ENCODE results near the gene TRIM7.
"Not testable (repeated sequence)": the region's sequence is repeated elsewhere in the genome, so short reads cannot be mapped to it uniquely, and the experiment has no call there.

TRIM7 gene

DNA sequence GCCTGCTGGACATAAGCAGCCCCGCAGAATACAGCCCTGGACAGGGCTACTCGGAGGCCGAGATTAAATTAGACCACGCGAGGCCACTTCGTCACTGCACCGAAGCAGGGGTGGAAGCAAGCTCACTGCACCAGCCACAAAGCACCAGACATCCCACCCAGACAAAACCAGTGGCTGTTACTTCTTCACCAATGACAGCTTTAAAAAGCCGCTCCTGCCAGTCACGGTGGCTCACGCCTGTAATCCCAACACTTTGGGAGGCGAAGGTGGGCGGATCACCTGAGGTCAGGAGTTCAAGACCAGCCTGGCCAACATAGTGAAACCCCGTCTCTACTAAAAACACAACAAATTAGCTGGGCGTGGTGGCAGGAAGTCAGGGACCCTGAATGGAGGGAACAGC is 27.4 kb downstream of the TRIM7 start:
- H3K9me3 ChIP-seq (ENCODE audit: control insufficient read depth, insufficient read depth, low read depth, low read length); H3K27ac ChIP-seq (ENCODE audit: low read depth, low read length); H3K9ac ChIP-seq (ENCODE audit: low read length); H3K4me1 ChIP-seq (ENCODE audit: control insufficient read depth, insufficient read depth, low read length); H3K36me3 ChIP-seq (ENCODE audit: control insufficient read depth, insufficient read depth, low read length); H3K4me3 ChIP-seq (ENCODE audit: low read depth, low read length): not testable (repeated sequence)
- H3K27me3 ChIP-seq (ENCODE audit: control insufficient read depth, insufficient read depth, low read length): peaks cover 11% of the 10 kb centered on the region

DNA sequence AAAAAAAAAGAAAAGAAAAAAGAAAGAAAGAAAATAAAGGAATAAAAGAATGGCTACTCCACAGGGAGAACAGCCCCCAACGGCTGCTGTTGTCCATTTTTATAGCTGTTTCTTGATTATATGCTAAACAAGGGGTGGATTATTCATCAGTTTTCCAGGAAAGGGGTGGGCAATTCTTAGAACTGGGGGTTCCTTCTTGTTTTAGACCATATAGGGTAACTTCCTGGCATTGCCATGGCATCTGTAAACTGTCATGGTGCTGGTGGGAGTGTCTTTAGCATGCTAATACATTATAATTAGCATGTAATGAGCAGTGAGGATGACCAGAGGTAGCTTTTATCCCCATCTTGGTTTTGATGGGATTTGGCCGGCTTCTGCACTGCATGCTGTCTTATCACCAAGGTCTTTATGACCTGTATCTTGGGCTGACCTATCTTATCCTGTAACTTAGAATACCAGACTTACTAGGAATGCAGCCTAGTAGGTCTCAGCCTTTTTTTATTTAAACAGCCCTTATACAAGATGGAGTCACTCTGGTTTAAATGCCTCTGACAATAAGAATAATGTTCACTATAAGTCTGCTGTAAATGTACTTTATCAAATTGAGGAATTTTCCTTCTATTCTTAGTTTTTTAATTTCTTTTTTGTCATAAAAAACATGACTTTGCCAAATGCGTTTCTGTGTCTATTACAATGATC is 28.6 kb downstream of the TRIM7 start:
- Histone ChIP-seq H3K9me3 (ENCODE audit: control insufficient read depth, insufficient read depth, low read depth, low read length) (no peaks in the 10 kb centered on the region), H3K27ac (ENCODE audit: low read depth, low read length) (no peak overlapping the region), H3K9ac (ENCODE audit: low read length) (no peak overlapping the region), H3K4me3 (ENCODE audit: low read depth, low read length) (no peak overlapping the region), H3K36me3 (ENCODE audit: control insufficient read depth, insufficient read depth, low read length) (no peaks in the 10 kb centered on the region), H3K4me1 (ENCODE audit: control insufficient read depth, insufficient read depth, low read length) (no peaks in the 10 kb centered on the region), H3K27me3 (ENCODE audit: control insufficient read depth, insufficient read depth, low read length) (peaks cover 22% of the 10 kb centered on the region)

DNA sequence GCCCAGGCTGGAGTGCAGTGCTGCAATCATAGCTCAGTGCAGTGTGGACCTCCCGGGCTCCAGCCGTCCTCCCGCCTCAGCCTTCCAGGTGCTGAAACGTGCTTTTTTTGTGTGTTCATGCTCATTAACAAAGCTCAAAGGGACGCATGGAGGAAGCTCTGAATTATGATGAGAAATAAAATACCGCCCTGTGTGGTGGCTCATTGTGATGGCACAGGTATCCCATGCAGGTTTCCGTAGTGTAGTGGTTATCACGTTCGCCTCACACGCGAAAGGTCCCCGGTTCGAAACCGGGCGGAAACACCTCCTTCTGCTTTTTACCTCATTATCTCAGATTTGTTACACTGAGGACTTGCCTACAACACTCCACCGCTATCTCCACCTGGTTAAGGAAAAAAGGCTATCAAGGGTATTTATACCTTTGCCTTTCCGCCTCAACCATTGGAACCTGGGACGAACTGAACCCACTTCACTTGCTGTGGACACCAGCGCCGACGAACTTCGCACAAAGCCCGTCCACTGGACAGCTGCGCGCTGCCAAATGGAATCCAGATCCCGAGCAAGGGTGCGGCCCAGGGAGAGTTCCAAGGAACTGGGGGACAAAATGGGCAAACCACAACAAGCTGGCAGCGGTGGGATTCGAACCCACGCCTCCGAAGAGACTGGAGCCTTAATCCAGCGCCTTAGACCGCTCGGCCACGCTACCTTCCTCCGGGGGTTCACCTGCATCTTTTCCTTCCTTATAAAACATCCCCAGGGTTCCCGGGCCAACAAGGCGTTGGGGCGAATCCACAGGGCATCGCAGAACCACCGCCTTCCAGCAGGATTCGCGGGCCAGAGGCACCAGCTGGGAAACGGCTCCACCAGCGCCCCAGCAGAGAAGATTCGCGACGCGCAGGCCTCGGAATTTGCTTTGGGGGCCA is 31.3 kb downstream of the TRIM7 start:
- Histone ChIP-seq H3K9me3 (ENCODE audit: control insufficient read depth, insufficient read depth, low read depth, low read length) (no peaks in the 10 kb centered on the region), H3K4me1 (ENCODE audit: control insufficient read depth, insufficient read depth, low read length) (no peaks in the 10 kb centered on the region), H3K36me3 (ENCODE audit: control insufficient read depth, insufficient read depth, low read length) (no peaks in the 10 kb centered on the region), H3K4me3 (ENCODE audit: low read depth, low read length) (peak overlapping the region; percentile 64), H3K9ac (ENCODE audit: low read length) (peak overlapping the region; percentile 45), H3K27ac (ENCODE audit: low read depth, low read length) (no peak overlapping the region), H3K27me3 (ENCODE audit: control insufficient read depth, insufficient read depth, low read length) (peaks cover 37% of the 10 kb centered on the region)

DNA sequence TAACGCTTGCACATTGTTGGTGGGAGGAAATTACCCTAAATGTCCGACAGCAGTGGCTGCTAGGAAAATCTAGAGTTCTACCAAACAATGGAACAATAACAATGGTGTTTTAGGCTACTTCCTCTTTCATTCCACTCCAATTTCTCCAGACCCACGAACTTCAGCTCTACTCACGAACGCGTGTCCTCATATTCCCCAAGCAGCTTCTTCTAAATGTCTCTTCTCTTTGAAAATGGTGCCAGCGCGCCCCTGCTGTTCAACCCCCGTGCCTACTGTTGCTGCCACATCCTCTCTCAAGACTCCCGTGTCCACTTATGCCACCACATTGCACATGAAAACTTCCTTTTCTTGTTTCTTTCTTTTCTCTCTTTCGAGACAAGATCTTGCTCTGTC is 32.0 kb downstream of the TRIM7 start:
- peak overlapping the region; percentile 12 for H3K9ac ChIP-seq (ENCODE audit: low read length)
- H3K27me3 ChIP-seq (ENCODE audit: control insufficient read depth, insufficient read depth, low read length): peaks cover 42% of the 10 kb centered on the region
- H3K27ac ChIP-seq (ENCODE audit: low read depth, low read length): no peak overlapping the region
- peaks cover 5% of the 10 kb centered on the region; the same call in 1 of the 2 replicates for H3K4me1 ChIP-seq (ENCODE audit: control insufficient read depth, insufficient read depth, low read length)
- no peaks in the 10 kb centered on the region for H3K9me3 ChIP-seq (ENCODE audit: control insufficient read depth, insufficient read depth, low read depth, low read length)
- H3K4me3 ChIP-seq (ENCODE audit: low read depth, low read length): peak overlapping the region; percentile 64
- H3K36me3 ChIP-seq (ENCODE audit: control insufficient read depth, insufficient read depth, low read length): no peaks in the 10 kb centered on the region

DNA sequence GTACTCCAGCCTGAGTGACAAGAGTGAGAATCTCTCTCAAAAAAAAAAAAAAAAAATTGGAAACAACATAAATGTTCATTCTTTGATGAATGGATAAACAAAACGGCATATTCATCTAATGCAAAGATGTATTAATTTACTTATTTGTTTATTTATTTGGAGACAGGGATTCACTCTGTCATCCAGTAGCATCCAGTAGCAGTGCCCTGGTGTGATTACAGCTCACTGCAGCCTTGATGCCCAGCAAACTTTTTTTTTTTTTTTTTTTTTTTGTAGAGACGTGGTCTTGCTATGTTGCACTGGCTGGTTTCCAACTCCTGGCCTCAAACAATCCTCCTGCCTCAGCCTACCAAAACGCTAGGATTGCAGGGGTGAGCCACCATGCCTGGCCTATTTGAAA is 33.2 kb downstream of the TRIM7 start:
- Histone ChIP-seq H3K9me3 (ENCODE audit: control insufficient read depth, insufficient read depth, low read depth, low read length) (no peaks in the 10 kb centered on the region), H3K27me3 (ENCODE audit: control insufficient read depth, insufficient read depth, low read length) (peaks cover 42% of the 10 kb centered on the region), H3K9ac (ENCODE audit: low read length) (no peak overlapping the region), H3K36me3 (ENCODE audit: control insufficient read depth, insufficient read depth, low read length) (no peaks in the 10 kb centered on the region), H3K27ac (ENCODE audit: low read depth, low read length) (no peak overlapping the region), H3K4me3 (ENCODE audit: low read depth, low read length) (no peak overlapping the region), H3K4me1 (ENCODE audit: control insufficient read depth, insufficient read depth, low read length) (peaks cover 6% of the 10 kb centered on the region; the same call in 1 of the 2 replicates)

DNA sequence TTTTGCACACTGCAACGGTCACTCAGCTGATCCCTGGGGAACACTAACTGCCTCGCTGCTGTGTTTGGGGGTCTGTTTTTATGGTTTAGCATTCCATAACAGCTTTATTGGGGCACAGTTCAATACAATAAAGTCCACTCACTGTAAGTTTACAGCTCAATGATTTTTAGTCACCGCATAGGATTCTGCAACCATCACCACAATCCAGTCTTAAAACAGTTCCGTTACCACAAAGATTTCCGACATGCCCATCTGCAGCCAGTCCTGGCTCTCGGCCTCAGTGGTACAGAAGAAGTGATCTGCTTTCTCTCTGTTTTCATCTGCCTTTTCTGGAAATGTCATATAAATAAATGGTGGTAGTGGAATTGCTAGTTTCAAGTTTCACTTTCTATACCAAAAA is 34.0 kb downstream of the TRIM7 start:
- peaks cover 42% of the 10 kb centered on the region for H3K27me3 ChIP-seq (ENCODE audit: control insufficient read depth, insufficient read depth, low read length)
- H3K36me3 ChIP-seq (ENCODE audit: control insufficient read depth, insufficient read depth, low read length): no peaks in the 10 kb centered on the region
- H3K9me3 ChIP-seq (ENCODE audit: control insufficient read depth, insufficient read depth, low read depth, low read length): no peaks in the 10 kb centered on the region
- peak overlapping the region; percentile 67 for H3K4me3 ChIP-seq (ENCODE audit: low read depth, low read length)
- H3K27ac ChIP-seq (ENCODE audit: low read depth, low read length): no peak overlapping the region
- no peak overlapping the region for H3K9ac ChIP-seq (ENCODE audit: low read length)
- peaks cover 6% of the 10 kb centered on the region; the same call in 1 of the 2 replicates for H3K4me1 ChIP-seq (ENCODE audit: control insufficient read depth, insufficient read depth, low read length)

DNA sequence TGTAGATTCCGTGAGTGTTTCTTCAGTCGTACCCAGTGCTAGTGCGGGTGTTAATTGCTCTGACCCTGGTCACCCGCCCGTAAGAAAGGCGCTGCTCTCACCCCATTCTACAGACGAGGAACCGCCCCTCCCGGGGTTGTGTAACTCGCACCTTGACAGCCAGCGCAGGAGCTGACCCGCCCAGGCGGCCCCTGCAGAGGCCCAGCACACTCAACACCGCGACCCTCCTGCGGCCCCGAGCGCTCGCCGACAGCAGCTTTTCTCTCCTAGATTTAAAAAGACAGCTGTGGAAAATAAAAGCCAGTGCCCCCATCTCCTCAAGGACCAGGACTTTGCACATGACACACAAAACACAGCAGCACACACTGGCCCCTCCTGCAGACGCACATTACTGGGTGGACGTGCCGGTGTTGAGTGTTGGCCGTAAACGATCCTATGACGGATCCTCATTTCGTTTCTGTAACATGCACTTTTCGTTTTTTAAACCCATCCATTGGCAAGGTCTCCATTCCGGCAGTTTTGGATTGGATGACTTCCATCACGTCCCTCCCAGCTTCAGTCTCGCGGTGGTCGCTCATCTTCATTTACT is 34.7 kb downstream of the TRIM7 start:
- Histone ChIP-seq H3K27ac (ENCODE audit: low read depth, low read length) (no peak overlapping the region), H3K9me3 (ENCODE audit: control insufficient read depth, insufficient read depth, low read depth, low read length) (no peaks in the 10 kb centered on the region), H3K27me3 (ENCODE audit: control insufficient read depth, insufficient read depth, low read length) (peaks cover 42% of the 10 kb centered on the region), H3K4me1 (ENCODE audit: control insufficient read depth, insufficient read depth, low read length) (peaks cover 6% of the 10 kb centered on the region; the same call in 1 of the 2 replicates), H3K9ac (ENCODE audit: low read length) (peak overlapping the region; percentile 20), H3K36me3 (ENCODE audit: control insufficient read depth, insufficient read depth, low read length) (no peaks in the 10 kb centered on the region), H3K4me3 (ENCODE audit: low read depth, low read length) (peak overlapping the region; percentile 67)

DNA sequence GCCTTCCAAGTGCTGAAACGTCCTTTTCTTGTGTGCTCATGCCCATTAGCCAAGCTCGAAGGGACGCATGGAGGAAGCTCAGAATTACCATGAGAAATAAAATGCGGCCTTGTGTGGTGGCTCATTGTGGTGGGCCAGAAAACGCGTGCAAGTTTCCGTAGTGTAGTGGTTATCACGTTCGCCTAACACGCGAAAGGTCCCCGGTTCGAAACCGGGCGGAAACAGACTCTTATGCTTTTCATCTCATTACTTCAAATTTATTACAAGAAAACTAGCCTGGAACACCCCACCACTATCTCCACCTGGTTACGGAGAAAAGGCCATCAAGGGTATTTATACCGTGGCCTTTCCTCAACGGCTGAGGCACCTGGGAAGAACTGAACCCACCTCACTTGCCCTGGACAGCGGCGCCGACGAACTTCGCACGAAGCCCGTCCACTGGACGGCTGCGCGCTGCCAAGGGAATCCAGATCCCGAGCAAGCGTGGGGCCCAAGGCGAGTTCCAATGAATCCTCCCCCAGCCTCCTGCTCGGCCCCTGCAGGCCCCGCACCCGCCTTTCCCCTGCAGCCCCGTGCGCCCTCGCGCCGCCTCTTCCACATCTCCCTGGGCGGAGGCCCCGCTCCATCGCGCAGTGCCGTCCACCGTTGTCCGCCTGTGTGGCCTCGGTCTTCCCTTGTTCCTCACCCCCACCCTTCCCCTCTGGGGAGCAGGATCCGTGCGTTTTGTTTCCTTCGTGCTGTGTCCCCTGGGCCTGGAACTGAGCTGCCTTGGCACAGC is 35.3 kb downstream of the TRIM7 start:
- H3K4me1 ChIP-seq (ENCODE audit: control insufficient read depth, insufficient read depth, low read length); H3K36me3 ChIP-seq (ENCODE audit: control insufficient read depth, insufficient read depth, low read length); H3K9me3 ChIP-seq (ENCODE audit: control insufficient read depth, insufficient read depth, low read depth, low read length); H3K27ac ChIP-seq (ENCODE audit: low read depth, low read length): not testable (repeated sequence)
- Histone ChIP-seq H3K4me3 (ENCODE audit: low read depth, low read length) (peak overlapping the region; percentile 67), H3K9ac (ENCODE audit: low read length) (peak overlapping the region; percentile 20), H3K27me3 (ENCODE audit: control insufficient read depth, insufficient read depth, low read length) (peaks cover 42% of the 10 kb centered on the region)

DNA sequence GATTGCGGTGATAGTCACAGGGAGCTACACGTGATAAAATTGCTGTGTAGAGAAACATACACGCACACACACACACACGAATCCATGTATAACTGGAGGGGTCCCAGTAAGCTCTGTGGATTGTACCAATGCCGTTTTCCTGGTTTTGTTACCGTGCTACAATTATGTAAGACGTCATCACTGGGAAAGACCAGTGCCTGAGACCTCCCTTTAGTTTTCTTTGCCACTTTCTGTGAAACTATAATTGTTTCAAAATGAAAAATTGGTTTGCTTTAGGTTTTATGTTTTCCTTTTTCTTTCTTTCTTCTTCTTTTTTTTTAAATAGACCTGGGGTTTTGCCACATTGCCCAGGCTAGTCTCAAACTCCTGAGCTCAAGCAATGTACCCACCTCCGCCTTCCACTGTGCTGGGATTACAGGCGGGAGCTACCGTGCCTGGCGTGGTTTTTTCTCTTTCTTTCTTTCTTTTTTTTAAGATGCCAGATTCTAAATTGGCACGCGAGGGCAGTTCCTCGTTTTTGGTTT is 36.3 kb downstream of the TRIM7 start:
- H3K4me3 ChIP-seq (ENCODE audit: low read depth, low read length): peak overlapping the region; percentile 63
- no peaks in the 10 kb centered on the region for H3K9me3 ChIP-seq (ENCODE audit: control insufficient read depth, insufficient read depth, low read depth, low read length)
- H3K9ac ChIP-seq (ENCODE audit: low read length): no peak overlapping the region
- peaks cover 42% of the 10 kb centered on the region for H3K27me3 ChIP-seq (ENCODE audit: control insufficient read depth, insufficient read depth, low read length)
- H3K27ac ChIP-seq (ENCODE audit: low read depth, low read length): no peak overlapping the region
- no peaks in the 10 kb centered on the region for H3K36me3 ChIP-seq (ENCODE audit: control insufficient read depth, insufficient read depth, low read length)
- peaks cover 6% of the 10 kb centered on the region; the same call in 1 of the 2 replicates for H3K4me1 ChIP-seq (ENCODE audit: control insufficient read depth, insufficient read depth, low read length)

DNA sequence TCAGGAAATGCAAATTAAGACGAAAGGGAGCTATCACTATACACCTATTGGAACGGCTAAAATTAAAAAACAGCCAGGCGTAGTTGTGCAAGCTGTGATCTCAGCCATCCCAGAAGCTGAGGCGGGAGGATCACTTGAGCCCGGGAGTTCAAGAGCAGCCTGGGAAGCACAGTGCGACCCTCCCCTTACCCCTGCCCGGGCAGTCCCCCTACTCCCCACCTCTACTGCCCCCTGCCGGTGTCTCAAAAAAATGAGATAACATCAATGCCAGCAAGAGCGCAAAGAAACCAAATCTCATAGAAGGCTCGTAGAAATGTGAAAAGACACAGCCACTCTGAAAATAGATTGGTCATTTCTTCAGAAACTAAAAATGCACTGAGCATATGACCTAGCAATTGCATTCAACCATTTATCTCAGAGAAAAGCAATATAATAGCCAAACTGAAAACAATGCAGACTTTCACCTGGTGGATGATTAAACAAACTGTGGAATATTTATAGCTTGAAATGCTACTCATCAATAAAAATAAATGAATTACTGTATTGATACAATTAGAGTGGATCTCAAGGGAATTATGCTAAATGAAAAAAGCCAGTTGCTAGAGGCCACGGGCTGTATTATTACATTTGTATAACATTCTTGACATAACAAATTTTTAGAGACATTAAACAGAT is 37.0 kb downstream of the TRIM7 start:
- H3K36me3 ChIP-seq (ENCODE audit: control insufficient read depth, insufficient read depth, low read length): no peaks in the 10 kb centered on the region
- H3K27ac ChIP-seq (ENCODE audit: low read depth, low read length): no peak overlapping the region
- peaks cover 38% of the 10 kb centered on the region for H3K27me3 ChIP-seq (ENCODE audit: control insufficient read depth, insufficient read depth, low read length)
- H3K9me3 ChIP-seq (ENCODE audit: control insufficient read depth, insufficient read depth, low read depth, low read length): no peaks in the 10 kb centered on the region
- peaks cover 6% of the 10 kb centered on the region; the same call in 1 of the 2 replicates for H3K4me1 ChIP-seq (ENCODE audit: control insufficient read depth, insufficient read depth, low read length)
- H3K9ac ChIP-seq (ENCODE audit: low read length): no peak overlapping the region
- H3K4me3 ChIP-seq (ENCODE audit: low read depth, low read length): peak overlapping the region; percentile 63

Data from HUES6 (cell line).